Mammary epithelial cell (primary cell): Measurements from ENCODE around the gene ZNF76.

Experiments
- CTCF ChIP-seq, 2 donors: IDR thresholded peaks in 1 of 2; conservative IDR thresholded peaks in 1 of 2; 2 replicates each; pipeline ENCODE4 v1.5.1; 2011 to 2012; ENCODE audit warnings: inconsistent platforms in 2 of 2, low read length in 2 of 2, mild to moderate bottlenecking in 2 of 2, control low read depth in 1 of 2, low read depth in 1 of 2; ENCODE audit not compliant: insufficient read depth in 1 of 2; ENCODE audit errors: extremely low read depth in 1 of 2
- EZH2 ChIP-seq: IDR thresholded peaks from 2 replicates; pipeline ENCODE4 v1.6.1; 2012; ENCODE audit warnings: low read length, inconsistent platforms, borderline replicate concordance

GRCh38 chr6:35220711-35221110 is 38.8 kb upstream of the ZNF76 start:
- TF ChIP-seq CTCF (conservative IDR thresholded peaks at IDR 0.05 in 1 of 2, IDR thresholded peaks at IDR 0.05 in 1 of 2; ENCODE audit: extremely low read depth in 1 of 2, insufficient read depth in 1 of 2, low read depth in 1 of 2, low read length in 2 of 2), result no peak
- no peak for TF ChIP-seq EZH2
